H1 (cell line): Measurements from ENCODE around the gene ZNF548. TPM values are rescaled to one million over a fixed set of nuclear protein-coding genes. Genes with fewer than 3 reads are reported as not detected.

Source experiments
- CTCF ChIA-PET: fragments of 300-600 bp; sonication (Branson Sonifier 250); formaldehyde crosslinking; loops from one replicate; lab custom pipeline; 2021; ENCODE audit not compliant: partially characterized antibody; lab: Charles Lee
- POLR2A ChIA-PET: fragments of 300-600 bp; sonication (Branson Sonifier 250); formaldehyde crosslinking; loops from one replicate; lab custom pipeline; 2021; ENCODE audit warnings: inconsistent platforms; ENCODE audit not compliant: partially characterized antibody; lab: Charles Lee
- DNase-seq, 2 experiments: peaks; one replicate each; pipeline versions ENCODE4 v3.0.0 to v3.0.0-alpha.2; 2010 to 2022; ENCODE audit warnings: low spot score in 2 of 2, low read depth in 1 of 2, mixed read lengths in 1 of 2
- FAIRE-seq: peaks from 2 replicates; lab custom pipeline; 2011; peaks lifted over from hg19 to GRCh38; lab: Jason Lieb, UNC
- H2AFZ ChIP-seq: 2 replicates; pipeline ENCODE4 v1.8.1; 2012; ENCODE audit warnings: low read length, inconsistent platforms
- H2AK5ac ChIP-seq: 2 replicates; pipeline ENCODE4 v1.6.1; 2013; ENCODE audit warnings: low read depth, low read length
- H2BK120ac ChIP-seq: replicated peaks from 2 replicates; pipeline ENCODE3; 2013; ENCODE audit warnings: low read depth, low read length, inconsistent platforms
- H2BK12ac ChIP-seq: 2 replicates; pipeline ENCODE4 v1.6.1; 2013; ENCODE audit warnings: low read depth, low read length
- H2BK15ac ChIP-seq: 2 replicates; pipeline ENCODE4 v1.6.1; 2013; ENCODE audit warnings: low read length
- H2BK20ac ChIP-seq: 2 replicates; pipeline ENCODE4 v1.6.1; 2013; ENCODE audit warnings: low read length
- H2BK5ac ChIP-seq: 2 replicates; pipeline ENCODE4 v1.6.1; 2013; ENCODE audit warnings: low read depth, low read length
- H3K14ac ChIP-seq: 2 replicates; pipeline ENCODE4 v1.6.1; 2013; ENCODE audit warnings: inconsistent platforms; ENCODE audit not compliant: insufficient read length
- H3K18ac ChIP-seq: 2 replicates; pipeline ENCODE4 v1.6.1; 2013; ENCODE audit warnings: low read length; ENCODE audit errors: extremely low read depth
- H3K23ac ChIP-seq: 2 replicates; pipeline ENCODE4 v1.6.1; 2013; ENCODE audit warnings: inconsistent platforms; ENCODE audit not compliant: insufficient read length
- H3K23me2 ChIP-seq: 2 replicates; pipeline ENCODE4 v1.6.1; 2013; ENCODE audit warnings: low read depth, low read length
- H3K27ac ChIP-seq: 2 replicates; pipeline ENCODE4 v1.6.1; 2011; ENCODE audit warnings: low read depth, low read length, inconsistent platforms
- H3K27me3 ChIP-seq, 4 experiments: replicated peaks in 1 of 4; 1 replicate in 1 of 4; 2 replicates in 3 of 4; pipeline versions ENCODE4 v1.6.1 to v1.8.1; 2011 to 2013; ENCODE audit warnings: low read length in 3 of 4, mild to moderate bottlenecking in 3 of 4, inconsistent platforms in 2 of 4, mixed read lengths in 2 of 4, moderate library complexity in 1 of 4; ENCODE audit not compliant: control insufficient read depth in 3 of 4, insufficient read depth in 3 of 4; ENCODE audit errors: extremely low read depth in 1 of 4
- H3K36me3 ChIP-seq, 4 experiments: 2 replicates each; pipeline versions ENCODE4 v1.6.1 to v1.8.1; 2011 to 2013; ENCODE audit warnings: mild to moderate bottlenecking in 4 of 4, low read length in 3 of 4, moderate library complexity in 2 of 4, control low read depth in 1 of 4, inconsistent platforms in 1 of 4; ENCODE audit not compliant: insufficient read depth in 4 of 4, control insufficient read depth in 2 of 4
- H3K4ac ChIP-seq: replicated peaks from 2 replicates; pipeline ENCODE3; 2013; ENCODE audit warnings: low read length, low read depth, mixed read lengths, inconsistent platforms; ENCODE audit not compliant: insufficient read length
- H3K4me1 ChIP-seq, 4 experiments: replicated peaks in 1 of 4; 1 replicate in 1 of 4; 2 replicates in 3 of 4; pipeline versions ENCODE4 v1.6.1 to v1.8.1; 2011 to 2013; ENCODE audit warnings: low read length in 3 of 4, inconsistent platforms in 2 of 4, mixed read lengths in 1 of 4; ENCODE audit not compliant: insufficient read depth in 4 of 4, control insufficient read depth in 3 of 4
- H3K4me2 ChIP-seq, 2 experiments: 2 replicates each; pipeline versions ENCODE4 v1.6.1 to v1.8.1; 2011 to 2013; ENCODE audit warnings: low read depth in 2 of 2, low read length in 2 of 2, control low read depth in 1 of 2, inconsistent platforms in 1 of 2, mild to moderate bottlenecking in 1 of 2; ENCODE audit not compliant: insufficient read depth in 1 of 2
- H3K4me3 ChIP-seq, 4 experiments: fragments of 200-600, 300-600 bp in 1 of 4; sonication (generic), shearing (Covaris generic), sonication (Bioruptor Twin) in 1 of 4; 2 replicates each; pipeline versions ENCODE4 v1.5.1 to v1.8.1; 2011 to 2016; ENCODE audit warnings: low read length in 4 of 4, low read depth in 3 of 4, control low read depth in 2 of 4, inconsistent platforms in 2 of 4, mild to moderate bottlenecking in 2 of 4, mixed read lengths in 1 of 4, moderate library complexity in 1 of 4; ENCODE audit not compliant: insufficient read depth in 2 of 4; ENCODE audit errors: extremely low read depth in 1 of 4
- H3K56ac ChIP-seq: replicated peaks from 2 replicates; pipeline ENCODE3; 2013; ENCODE audit warnings: low read depth, mild to moderate bottlenecking, mixed read lengths, low read length, inconsistent platforms; ENCODE audit not compliant: insufficient read length
- H3K79me1 ChIP-seq: 2 replicates; pipeline ENCODE4 v1.6.1; 2013; ENCODE audit warnings: low read depth, low read length, control low read depth
- H3K79me2 ChIP-seq, 2 experiments: 2 replicates each; pipeline versions ENCODE4 v1.6.1 to v1.8.1; 2012 to 2013; ENCODE audit warnings: low read length in 2 of 2, mild to moderate bottlenecking in 2 of 2, inconsistent platforms in 1 of 2; ENCODE audit not compliant: insufficient read depth in 2 of 2, control insufficient read depth in 1 of 2
- H3K9ac ChIP-seq, 4 experiments: replicated peaks in 1 of 4; 1 replicate in 1 of 4; 2 replicates in 3 of 4; pipeline versions ENCODE4 v1.6.1 to v1.8.1; 2011 to 2013; ENCODE audit warnings: low read depth in 3 of 4, low read length in 3 of 4, control low read depth in 2 of 4, mild to moderate bottlenecking in 2 of 4, moderate library complexity in 2 of 4, inconsistent platforms in 1 of 4; ENCODE audit errors: extremely low read depth in 1 of 4
- H3K9me3 ChIP-seq, 2 experiments: 2 replicates each; pipeline versions ENCODE4 v1.6.1 to v1.8.1; 2012 to 2013; ENCODE audit warnings: mild to moderate bottlenecking in 2 of 2, moderate library complexity in 2 of 2, control low read depth in 1 of 2, inconsistent platforms in 1 of 2, low read depth in 1 of 2, low read length in 1 of 2, mixed read lengths in 1 of 2; ENCODE audit not compliant: insufficient read depth in 2 of 2
- H4K20me1 ChIP-seq, 2 experiments: replicated peaks in 1 of 2; 2 replicates each; pipeline versions ENCODE3 to v1.8.1; 2011 to 2013; ENCODE audit warnings: inconsistent platforms in 2 of 2, low read length in 2 of 2, mild to moderate bottlenecking in 1 of 2; ENCODE audit not compliant: insufficient read depth in 2 of 2, control insufficient read depth in 1 of 2
- H4K5ac ChIP-seq: 2 replicates; pipeline ENCODE4 v1.6.1; 2013; ENCODE audit warnings: low read length, low read depth, mixed read lengths, inconsistent platforms; ENCODE audit not compliant: insufficient read length
- H4K8ac ChIP-seq: 2 replicates; pipeline ENCODE4 v1.8.0; 2013; ENCODE audit warnings: mild to moderate bottlenecking, moderate library complexity, low read length, inconsistent platforms; ENCODE audit not compliant: insufficient read depth; ENCODE audit errors: extremely low read depth
- H4K91ac ChIP-seq: replicated peaks from 2 replicates; pipeline ENCODE3; 2013; ENCODE audit warnings: low read length, mixed read lengths, inconsistent platforms; ENCODE audit not compliant: insufficient read length
- WGBS, 2 experiments: shearing (Covaris generic) in 1 of 2; methylation state at CpG; one replicate each; pipeline versions ENCODE4 v1.1.6 to v1.1.7; 2013 to 2015; ENCODE audit warnings: low lambda C conversion rate in 2 of 2, mixed read lengths in 2 of 2, inconsistent platforms in 1 of 2, low coverage in 1 of 2, missing lambda C conversion rate in 1 of 2; ENCODE audit not compliant: insufficient replicate concordance in 2 of 2, insufficient coverage in 1 of 2, insufficient read length in 1 of 2; ENCODE audit errors: extremely low coverage in 1 of 2, missing lambda C conversion rate in 1 of 2; 5-methylcytosine and 5-hydroxymethylcytosine counted together
- polyA plus RNA-seq, 7 experiments: library from polyadenylated mRNA; depleted of rRNA in 3 of 7; stranded (reverse) in 5 of 7; unstranded in 2 of 7; fragments of >200 nt in 5 of 7; fragments of 200-250 nt in 2 of 7; gene quantifications; 1 replicate in 5 of 7; 2 replicates in 1 of 7; 4 replicates in 1 of 7; pipeline versions ENCODE4 v1.2.1 to v1.2.3, GENCODE V29; 2011 to 2013; ENCODE audit warnings: missing spikeins in 2 of 7, mixed read lengths in 2 of 7
- total RNA-seq: library from RNA; stranded (reverse); fragmentation: NEBNext Ultra II Directional; extraction: Animal tissue kit (Norgen Biotek cat#: 25700); gene quantifications from 2 replicates; pipeline ENCODE4 v1.2.1, GENCODE V29; 2021

Gene ZNF548
- total and polyA plus RNA-seq, 2 of the 8 experiments (the other 6 are each of a cell fraction or from before 2014, with no cell fraction given), result 7.4 to 9.9 TPM

DNA sequence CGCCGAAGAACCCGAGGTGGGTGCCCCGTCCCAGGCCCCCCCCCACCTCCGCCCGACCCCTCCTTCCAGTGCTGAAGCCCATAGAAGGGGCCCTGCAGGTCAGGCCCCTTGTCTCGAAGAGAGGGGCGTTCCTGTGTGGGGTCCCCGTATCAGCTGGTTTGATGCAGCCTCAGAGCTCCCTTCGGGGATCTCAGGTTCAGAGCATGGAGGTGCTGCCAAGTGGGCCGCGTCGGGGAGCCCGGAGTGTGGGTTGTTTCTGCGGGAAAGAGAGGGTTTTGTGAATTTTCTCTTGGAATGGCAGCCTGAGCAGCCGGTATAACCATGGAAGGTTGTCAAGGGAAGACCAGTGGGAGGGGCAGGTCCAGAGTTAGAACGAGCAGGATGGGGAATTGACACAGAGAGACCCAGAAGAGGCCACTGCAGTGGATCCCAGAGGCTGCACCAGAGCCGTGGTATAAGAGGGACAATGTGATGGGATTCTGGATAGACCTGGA, 25.9 kb upstream of the ZNF548 start:
- no peak overlapping the region for H3K18ac ChIP-seq
- H3K14ac ChIP-seq, result no peak overlapping the region
- peaks cover 9% of the 10 kb centered on the region for H3K23me2 ChIP-seq
- peaks cover 0 to 2% (median 1%) of the 10 kb centered on the region in 4 experiments; a peak in 2 of 7 replicates for H3K4me1 ChIP-seq
- no peak overlapping the region for H2BK20ac ChIP-seq
- no peak overlapping the region for H4K91ac ChIP-seq
- H2BK120ac ChIP-seq, result no peak overlapping the region
- no peak overlapping the region for H2AFZ ChIP-seq
- H3K4ac ChIP-seq, result no peak overlapping the region
- no peak for DNase-seq
- no peak overlapping the region for H4K5ac ChIP-seq
- peak overlapping the region; percentile 69 to 77 for H3K4me2 ChIP-seq
- no peaks in the 10 kb centered on the region; the same call in 1 of the 2 replicates for H3K79me1 ChIP-seq
- H2AK5ac ChIP-seq, result no peak overlapping the region
- no peak overlapping the region for H3K27ac ChIP-seq
- no peak overlapping the region for H3K56ac ChIP-seq
- no peak overlapping the region for H3K23ac ChIP-seq
- H3K36me3 ChIP-seq, result no peaks in the 10 kb centered on the region
- no peak overlapping the region for H2BK15ac ChIP-seq
- H3K4me3 ChIP-seq, result peak overlapping the region; percentile 58 to 67 (median 64)
- peak overlapping the region; percentile 15 to 74 (median 34); a peak in 5 of 7 replicates for H3K9ac ChIP-seq
- POLR2A ChIA-PET, result interaction anchor here (1.0 to 2.5 kb wide), 8 partner anchors 10 to 107 kb away, joined by 3 to 20 read pairs (median 4); partner anchors contain the start of genes ZNF304, ZNF460 and ZNF548
- H2BK5ac ChIP-seq, result no peak overlapping the region
- WGBS, 2 experiments, result 15% methylated on average over 11 of the region's 18 CpGs; no CpG with 5 or more reads in 1 of the 2 experiments
- H4K20me1 ChIP-seq, result no peaks in the 10 kb centered on the region
- no peaks in the 10 kb centered on the region for H3K27me3 ChIP-seq
- no peak overlapping the region for H2BK12ac ChIP-seq
- H4K8ac ChIP-seq, result no peak overlapping the region
- no peaks in the 10 kb centered on the region for H3K9me3 ChIP-seq
- CTCF ChIA-PET, result no interaction called here
- FAIRE-seq, result no peak
- H3K79me2 ChIP-seq, result peaks cover 0 to 7% of the 10 kb centered on the region in 2 experiments; a peak in 1 of 4 replicates
